SU-DHL-6 (cell line): Measurements from ENCODE around the gene DSCAML1.

Experiments
- H2AFZ ChIP-seq: fragments of 200-600 bp; sonication (generic); 2 replicates; pipeline ENCODE4 v1.6.1; 2014; ENCODE audit warnings: low read depth, mild to moderate bottlenecking, moderate library complexity, mixed read lengths, antibody characterized with exemption, low read length; ENCODE audit not compliant: severe bottlenecking
- H3F3A ChIP-seq: fragments of 200-600 bp; shearing (Covaris generic); 2 replicates; pipeline ENCODE4 v1.6.0; 2016; ENCODE audit warnings: antibody characterized with exemption, mild to moderate bottlenecking; ENCODE audit not compliant: insufficient read depth
- H3K27ac ChIP-seq: fragments of 200-600 bp; sonication (generic); 2 replicates; pipeline ENCODE4 v1.5.1; 2016; ENCODE audit warnings: low read depth, mild to moderate bottlenecking, low read length, moderate library complexity, mixed read lengths
- H3K27me3 ChIP-seq: fragments of 200-600 bp; sonication (generic), shearing (Covaris generic); 2 replicates; pipeline ENCODE4 v1.6.0; 2014; ENCODE audit warnings: mild to moderate bottlenecking, low read length
- H3K36me3 ChIP-seq: fragments of 200-600 bp; sonication (generic); 2 replicates; pipeline ENCODE4 v1.6.1; 2014; ENCODE audit warnings: mild to moderate bottlenecking, low read length, mixed read lengths
- H3K4me2 ChIP-seq: fragments of 300-600, 200-600 bp; shearing (Covaris generic), sonication (generic); 2 replicates; pipeline ENCODE4 v1.6.0; 2014; ENCODE audit warnings: low read length, low read depth, mild to moderate bottlenecking; ENCODE audit not compliant: poor library complexity, severe bottlenecking
- H3K4me3 ChIP-seq: fragments of 200-600 bp; sonication (generic); 2 replicates; pipeline ENCODE4 v1.5.1; 2014; ENCODE audit warnings: antibody characterized with exemption, low read length, mild to moderate bottlenecking, mixed read lengths; ENCODE audit not compliant: insufficient read depth, poor library complexity, severe bottlenecking
- H3K79me2 ChIP-seq: fragments of 200-600 bp; sonication (generic); 2 replicates; pipeline ENCODE4 v1.6.1; 2014; ENCODE audit warnings: mild to moderate bottlenecking, low read length, moderate library complexity; ENCODE audit not compliant: insufficient read depth
- H3K9ac ChIP-seq: fragments of 200-600 bp; sonication (generic); 2 replicates; pipeline ENCODE4 v1.7.0; 2014; ENCODE audit warnings: mild to moderate bottlenecking, low read length
- H3K9me2 ChIP-seq: fragments of 200-600 bp; sonication (generic); replicated peaks from 2 replicates; pipeline ENCODE4 v1.6.1; 2014; ENCODE audit warnings: low read length; ENCODE audit not compliant: insufficient read depth
- H3K9me3 ChIP-seq: fragments of 200-600 bp; sonication (generic); 2 replicates; pipeline ENCODE4 v1.6.1; 2014; ENCODE audit warnings: low read length, mixed read lengths; ENCODE audit not compliant: insufficient read depth
- H4K20me1 ChIP-seq: fragments of 200-600 bp; sonication (generic); 2 replicates; pipeline ENCODE4 v1.6.1; 2014; ENCODE audit warnings: low read depth, mild to moderate bottlenecking, antibody characterized with exemption, low read length, moderate library complexity, mixed read lengths
- EZH2phosphoT487 ChIP-seq: fragments of 200-600 bp; sonication (generic), shearing (Covaris generic); conservative IDR thresholded peaks from 2 replicates; pipeline ENCODE4 v1.6.1; 2018; ENCODE audit warnings: mild to moderate bottlenecking, antibody characterized with exemption, low read length, moderate library complexity, mixed read lengths
- TF ChIP-seq, protein P1 (sequence below): fragments of 200-600 bp; sonication (generic); IDR thresholded peaks from one replicate; pipeline ENCODE4 v1.5.1; 2017; ENCODE audit warnings: antibody characterized with exemption, mild to moderate bottlenecking, low read length, moderate library complexity; ENCODE audit not compliant: insufficient read depth, poor library complexity, severe bottlenecking

DSCAML1 gene

DNA sequence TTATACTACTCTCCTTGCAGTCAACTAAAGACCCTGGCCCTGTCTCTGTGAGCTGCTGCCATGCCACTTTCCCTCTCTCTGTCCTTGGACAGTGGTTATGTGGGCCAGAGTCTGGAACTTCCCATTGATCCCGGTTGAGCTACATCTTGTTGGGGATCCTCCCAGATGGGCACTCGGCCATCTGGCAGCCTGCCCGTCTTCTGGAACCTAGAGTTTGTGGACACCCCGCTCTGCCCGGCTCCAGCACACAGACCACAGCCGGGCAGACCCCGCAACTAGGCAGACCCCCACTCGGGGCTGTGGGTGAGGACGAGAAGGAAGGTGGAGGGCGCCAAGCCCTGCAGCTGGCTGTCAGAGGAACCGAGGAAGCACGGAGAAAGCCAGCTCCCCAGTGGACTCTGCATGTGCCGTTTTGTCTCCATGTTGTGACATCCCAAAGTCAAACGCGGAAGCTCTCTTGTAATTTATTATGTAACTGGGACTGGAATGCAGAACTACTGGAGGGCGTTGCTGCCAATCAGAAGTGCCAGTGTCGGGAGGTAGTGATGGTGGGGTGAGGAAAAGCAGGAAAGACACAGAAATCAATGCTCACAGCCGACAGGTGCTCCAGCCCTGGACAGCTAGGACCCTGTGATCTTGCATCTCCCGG, 261.7 kb downstream of the DSCAML1 start:
- no peaks in the 10 kb centered on the region for H3F3A ChIP-seq
- H4K20me1 ChIP-seq, result no peaks in the 10 kb centered on the region
- H3K9me3 ChIP-seq, result no peaks in the 10 kb centered on the region
- H3K4me3 ChIP-seq, result no peak overlapping the region
- H3K4me2 ChIP-seq, result no peak overlapping the region
- H2AFZ ChIP-seq, result no peak overlapping the region
- H3K9me2 ChIP-seq, result no peaks in the 10 kb centered on the region
- H3K79me2 ChIP-seq, result no peaks in the 10 kb centered on the region
- no peaks in the 10 kb centered on the region for H3K36me3 ChIP-seq
- H3K27me3 ChIP-seq, result no peaks in the 10 kb centered on the region
- H3K27ac ChIP-seq, result no peak overlapping the region
- TF ChIP-seq, protein P1, sequence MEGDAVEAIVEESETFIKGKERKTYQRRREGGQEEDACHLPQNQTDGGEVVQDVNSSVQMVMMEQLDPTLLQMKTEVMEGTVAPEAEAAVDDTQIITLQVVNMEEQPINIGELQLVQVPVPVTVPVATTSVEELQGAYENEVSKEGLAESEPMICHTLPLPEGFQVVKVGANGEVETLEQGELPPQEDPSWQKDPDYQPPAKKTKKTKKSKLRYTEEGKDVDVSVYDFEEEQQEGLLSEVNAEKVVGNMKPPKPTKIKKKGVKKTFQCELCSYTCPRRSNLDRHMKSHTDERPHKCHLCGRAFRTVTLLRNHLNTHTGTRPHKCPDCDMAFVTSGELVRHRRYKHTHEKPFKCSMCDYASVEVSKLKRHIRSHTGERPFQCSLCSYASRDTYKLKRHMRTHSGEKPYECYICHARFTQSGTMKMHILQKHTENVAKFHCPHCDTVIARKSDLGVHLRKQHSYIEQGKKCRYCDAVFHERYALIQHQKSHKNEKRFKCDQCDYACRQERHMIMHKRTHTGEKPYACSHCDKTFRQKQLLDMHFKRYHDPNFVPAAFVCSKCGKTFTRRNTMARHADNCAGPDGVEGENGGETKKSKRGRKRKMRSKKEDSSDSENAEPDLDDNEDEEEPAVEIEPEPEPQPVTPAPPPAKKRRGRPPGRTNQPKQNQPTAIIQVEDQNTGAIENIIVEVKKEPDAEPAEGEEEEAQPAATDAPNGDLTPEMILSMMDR, result no peak
- no peak for TF ChIP-seq EZH2phosphoT487
- H3K9ac ChIP-seq, result no peak overlapping the region

DNA sequence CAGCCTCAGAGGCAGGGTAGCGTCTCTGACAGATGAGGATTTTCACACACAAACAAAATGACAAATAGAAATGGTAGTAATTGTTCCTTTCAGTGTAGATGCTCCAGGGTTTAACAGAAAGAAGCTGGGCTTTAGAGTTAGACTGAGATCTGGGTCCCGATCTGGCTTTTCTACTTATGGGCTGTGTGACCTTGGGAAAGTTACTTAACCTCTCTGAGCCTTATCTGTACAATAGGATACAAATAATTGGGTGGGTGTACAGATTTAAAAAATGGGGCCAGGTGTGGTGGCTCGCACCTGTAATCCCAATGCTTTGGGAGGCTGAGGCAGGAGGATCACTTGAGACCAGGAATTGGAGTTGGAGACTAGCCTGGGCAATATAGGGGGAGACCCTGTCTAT, 264.4 kb downstream of the DSCAML1 start:
- Histone ChIP-seq H2AFZ (no peak overlapping the region), H3K79me2 (no peaks in the 10 kb centered on the region), H3K4me3 (no peak overlapping the region), H4K20me1 (no peaks in the 10 kb centered on the region), H3K9me2 (no peaks in the 10 kb centered on the region), H3K9me3 (no peaks in the 10 kb centered on the region), H3K4me2 (no peak overlapping the region), H3K9ac (no peak overlapping the region), H3K27ac (no peak overlapping the region), H3F3A (no peaks in the 10 kb centered on the region), H3K27me3 (no peaks in the 10 kb centered on the region), H3K36me3 (no peaks in the 10 kb centered on the region)
- TF ChIP-seq, protein P1, result no peak
- TF ChIP-seq EZH2phosphoT487, result no peak

DNA sequence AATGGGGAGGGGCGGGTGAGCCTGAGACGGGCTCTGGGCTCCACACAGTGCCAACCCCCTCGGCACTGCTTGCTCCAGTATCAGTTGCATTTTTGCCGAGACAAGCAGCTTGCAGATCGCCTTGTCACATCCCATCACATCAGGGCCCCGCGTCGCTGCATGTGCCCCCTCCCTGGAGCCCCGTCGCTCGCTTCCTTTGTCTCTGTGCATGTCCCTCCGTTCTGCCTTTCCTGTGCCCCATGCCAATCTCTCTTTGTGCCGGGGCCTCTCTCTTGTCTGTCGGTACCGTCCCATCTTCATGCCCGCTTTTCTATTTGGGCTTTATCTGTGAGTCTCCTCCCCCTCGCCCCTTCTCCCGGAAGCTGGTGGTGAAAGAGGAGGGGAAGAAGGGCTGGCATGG, 267.2 kb downstream of the DSCAML1 start:
- Histone ChIP-seq H3K9me2 (no peaks in the 10 kb centered on the region), H3F3A (no peaks in the 10 kb centered on the region), H3K4me3 (no peak overlapping the region), H3K79me2 (no peaks in the 10 kb centered on the region), H3K36me3 (no peaks in the 10 kb centered on the region), H3K9me3 (no peaks in the 10 kb centered on the region), H4K20me1 (no peaks in the 10 kb centered on the region), H3K9ac (no peak overlapping the region), H3K4me2 (no peak overlapping the region), H3K27ac (no peak overlapping the region), H2AFZ (no peak overlapping the region), H3K27me3 (no peaks in the 10 kb centered on the region)
- no peak for TF ChIP-seq EZH2phosphoT487
- TF ChIP-seq, protein P1, result no peak
